PC-9 (cell line): Measurements from ENCODE around the gene REC114.

Experiments used
- CTCF ChIP-seq: fragments of 200-600 bp; sonication (generic); conservative IDR thresholded peaks from 2 replicates; pipeline ENCODE4 v1.6.1; 2017; ENCODE audit warnings: mixed run types, antibody characterized with exemption, mild to moderate bottlenecking, moderate library complexity
- EZH2 ChIP-seq: fragments of 200-600 bp; sonication (generic); IDR thresholded peaks from 2 replicates; pipeline ENCODE4 v1.8.0; 2017; ENCODE audit warnings: antibody characterized with exemption, low read depth

- TF ChIP-seq CTCF (no peak), EZH2 (no peak)
Observed at GRCh38 chr15:73550190-73550589, 107.2 kb downstream of the REC114 start.
